ENCODE measurements around the gene FNDC3B. TPM values are rescaled to one million over a fixed set of nuclear protein-coding genes. Genes with fewer than 3 reads are reported as not detected.

FNDC3B gene
- total RNA-seq, 4 donors from 2014 or later, result 49.7 to 188 (median 165) TPM

- H3K4me1 ChIP-seq, result peaks cover 5% of the 10 kb centered on the region in 2 donors
- no peak overlapping the region for H3K4me3 ChIP-seq
- no peaks in the 10 kb centered on the region for H3K9me3 ChIP-seq
- TF ChIP-seq CTCF (IDR thresholded peaks at IDR 0.05) (no peak), POLR2A (IDR thresholded peaks at IDR 0.05) (no peak)
- no peaks in the 10 kb centered on the region for H3K36me3 ChIP-seq
- no peak overlapping the region for H3K27ac ChIP-seq
- intact Hi-C loops (cut with DNase I; ENCODE audit: low total_unique reads), result no loop called here
- DNase-seq, result no peak
- H3K27me3 ChIP-seq, result no peaks in the 10 kb centered on the region
Observed at GRCh38 chr3:172094621-172095557, 55.5 kb downstream of the FNDC3B start.

- Histone ChIP-seq H3K9me3 (no peaks in the 10 kb centered on the region), H3K27me3 (no peaks in the 10 kb centered on the region), H3K4me1 (peaks cover 5% of the 10 kb centered on the region in 2 donors), H3K4me3 (no peak overlapping the region), H3K27ac (no peak overlapping the region), H3K36me3 (no peaks in the 10 kb centered on the region)
- TF ChIP-seq POLR2A (IDR thresholded peaks at IDR 0.05) (no peak), CTCF (IDR thresholded peaks at IDR 0.05) (no peak)
- intact Hi-C loops (cut with DNase I; ENCODE audit: low total_unique reads), result no loop called here
- DNase-seq, result no peak
Observed at GRCh38 chr3:172096881-172097420, 57.6 kb downstream of the FNDC3B start.

GRCh38 chr3:172097585-172097984 is 58.2 kb downstream of the FNDC3B start:
- peaks cover 5% of the 10 kb centered on the region in 2 donors for H3K4me1 ChIP-seq
- TF ChIP-seq CTCF (IDR thresholded peaks at IDR 0.05) (no peak), POLR2A (IDR thresholded peaks at IDR 0.05) (no peak)
- H3K36me3 ChIP-seq, result no peaks in the 10 kb centered on the region
- H3K27ac ChIP-seq, result no peak overlapping the region
- H3K4me3 ChIP-seq, result no peak overlapping the region
- no peak for DNase-seq
- intact Hi-C loops (cut with DNase I; ENCODE audit: low total_unique reads), result no loop called here
- no peaks in the 10 kb centered on the region for H3K27me3 ChIP-seq
- no peaks in the 10 kb centered on the region for H3K9me3 ChIP-seq

DNA sequence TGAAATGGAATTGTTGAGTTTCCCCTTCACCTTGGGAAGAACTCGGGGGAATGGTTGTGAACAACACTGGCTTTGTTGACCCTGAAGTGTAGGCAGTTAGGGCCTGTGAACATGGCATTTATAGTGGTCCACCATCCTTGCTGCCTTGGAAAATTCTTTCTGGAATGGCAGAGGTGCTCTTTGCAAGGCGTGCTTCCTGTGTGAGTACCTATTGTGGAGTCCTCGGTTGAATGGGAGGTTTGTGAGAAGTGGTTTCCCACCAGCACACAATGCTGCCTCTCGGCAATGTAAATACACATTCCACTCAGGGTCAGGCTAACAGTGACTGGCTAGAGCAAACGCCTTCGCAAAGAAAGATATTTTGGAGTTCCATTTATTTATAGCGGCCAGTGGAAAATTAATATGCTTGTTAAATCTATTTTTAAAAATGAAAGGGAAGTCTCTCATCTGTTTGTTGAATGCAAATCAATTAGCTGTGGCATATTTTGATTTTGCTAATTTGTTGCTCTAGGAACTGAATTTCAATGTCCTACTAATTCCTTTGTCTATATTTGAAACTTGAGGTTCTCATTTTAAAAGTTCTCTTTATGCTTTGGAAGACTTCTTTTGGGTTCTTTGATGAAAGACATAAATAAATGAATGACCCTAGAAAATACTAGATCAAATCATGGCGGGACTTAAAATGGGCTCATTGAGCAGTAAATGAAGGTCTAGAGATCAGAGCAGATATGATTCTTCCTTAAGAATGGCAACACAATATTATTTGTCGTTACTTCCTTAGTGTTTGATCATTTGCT is 59.5 kb downstream of the FNDC3B start:
- Histone ChIP-seq H3K36me3 (no peaks in the 10 kb centered on the region), H3K9me3 (no peaks in the 10 kb centered on the region), H3K4me1 (peaks cover 5% of the 10 kb centered on the region in 2 donors), H3K4me3 (no peak overlapping the region), H3K27me3 (no peaks in the 10 kb centered on the region), H3K27ac (no peak overlapping the region)
- DNase-seq, result no peak
- TF ChIP-seq CTCF (IDR thresholded peaks at IDR 0.05) (no peak), POLR2A (IDR thresholded peaks at IDR 0.05) (no peak)
- intact Hi-C loops (cut with DNase I; ENCODE audit: low total_unique reads), result no loop called here

DNA sequence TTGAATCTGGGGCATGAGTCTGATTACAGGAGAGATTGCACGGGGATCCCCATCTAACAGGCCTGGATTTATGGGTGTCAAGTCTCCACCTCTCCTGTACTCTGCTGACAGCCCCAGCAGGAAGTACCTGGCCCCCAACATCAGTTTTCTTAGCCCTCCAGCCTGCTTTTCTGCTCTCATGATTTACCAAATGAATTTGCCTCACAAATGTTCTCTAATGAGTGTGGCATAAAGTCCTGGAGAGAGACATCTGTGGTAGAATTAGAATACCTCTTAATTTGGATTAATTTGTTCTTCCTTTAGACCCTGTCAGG is 60.1 kb downstream of the FNDC3B start:
- H3K4me1 ChIP-seq, result peaks cover 5 to 7% of the 10 kb centered on the region in 2 donors

More for the DNA sequence above, 60.1 kb downstream of the FNDC3B start:
- Histone ChIP-seq H3K9me3 (no peaks in the 10 kb centered on the region), H3K4me3 (no peak overlapping the region), H3K27ac (no peak overlapping the region), H3K36me3 (no peaks in the 10 kb centered on the region), H3K27me3 (no peaks in the 10 kb centered on the region)
- intact Hi-C loops (cut with DNase I; ENCODE audit: low total_unique reads), result no loop called here
- TF ChIP-seq POLR2A (IDR thresholded peaks at IDR 0.05) (no peak), CTCF (IDR thresholded peaks at IDR 0.05) (no peak)
- DNase-seq, result no peak
